Ureter (tissue), 1 donor: ENCODE data around the gene HIRA. TPM values are rescaled to one million over a fixed set of nuclear protein-coding genes. Genes with fewer than 3 reads are reported as not detected.
A peak's percentile ranks its signal among the peaks of the same experiment; 100 is the strongest.
"Not testable (repeated sequence)": the region's sequence is repeated elsewhere in the genome, so short reads cannot be mapped to it uniquely, and the experiment has no call there.

Source experiments
- DNase-seq: peaks from one replicate; pipeline ENCODE4 v3.0.0-alpha.2; 2020; ENCODE audit warnings: low spot score
- total RNA-seq: library from RNA; stranded (reverse); gene quantifications from one replicate; pipeline ENCODE4 v1.2.4, GENCODE V29; 2023
- donor health status: DM: yes; HTN: yes; CAD: no.

Gene HIRA
- total RNA-seq, 1 donor from 2014 or later, result 22.6 TPM

GRCh38 chr22:19463491-19464469, 32.2 kb upstream of the HIRA start:
- DNase-seq, result no peak

DNA sequence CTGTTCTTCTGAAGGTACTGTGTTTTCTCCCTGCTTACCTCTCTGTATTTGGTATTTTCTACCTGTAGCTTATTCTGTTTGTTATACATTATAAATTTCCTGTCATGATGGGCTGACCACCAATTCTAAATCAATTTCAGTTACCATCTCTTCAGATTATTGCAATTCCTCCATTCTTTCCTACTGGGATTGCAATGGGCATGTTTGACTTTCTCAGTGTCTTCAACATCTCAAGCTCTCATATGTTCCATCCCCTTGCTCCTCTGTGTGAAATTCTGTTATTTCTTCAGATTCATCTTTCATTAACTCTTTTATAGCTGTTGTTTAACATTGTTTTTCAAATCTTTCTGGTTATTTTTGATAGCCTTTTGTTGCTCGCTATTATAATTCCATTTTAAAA, 31.5 kb upstream of the HIRA start:
- DNase-seq, result no peak

- DNase-seq, result no peak
Observed at GRCh38 chr22:19461506-19461905, 30.0 kb upstream of the HIRA start.

DNA sequence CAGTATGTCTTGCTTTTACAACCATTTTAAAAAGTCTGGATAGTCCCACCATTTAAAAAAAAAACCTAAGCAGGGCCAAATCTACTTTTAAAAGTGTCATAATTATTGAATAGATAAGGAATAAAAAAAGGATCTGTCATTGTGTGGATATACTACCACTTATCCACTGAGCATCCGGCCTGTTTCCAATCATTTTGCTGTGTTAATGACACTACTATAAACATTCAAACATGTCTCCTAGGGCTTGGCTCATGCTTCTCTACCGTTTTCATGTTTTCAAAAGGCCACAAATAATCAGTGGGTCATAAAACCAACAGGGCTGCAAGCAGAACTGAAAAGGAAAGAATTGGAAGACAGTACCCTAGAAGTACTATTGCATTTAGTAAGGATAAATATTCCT, 28.5 kb upstream of the HIRA start:
- DNase-seq, result no peak

GRCh38 chr22:19457828-19458428, 26.4 kb upstream of the HIRA start:
- no peak for DNase-seq

GRCh38 chr22:19456541-19456940, 25.0 kb upstream of the HIRA start:
- no peak for DNase-seq

GRCh38 chr22:19455585-19456370, 24.2 kb upstream of the HIRA start:
- DNase-seq, result no peak

DNA sequence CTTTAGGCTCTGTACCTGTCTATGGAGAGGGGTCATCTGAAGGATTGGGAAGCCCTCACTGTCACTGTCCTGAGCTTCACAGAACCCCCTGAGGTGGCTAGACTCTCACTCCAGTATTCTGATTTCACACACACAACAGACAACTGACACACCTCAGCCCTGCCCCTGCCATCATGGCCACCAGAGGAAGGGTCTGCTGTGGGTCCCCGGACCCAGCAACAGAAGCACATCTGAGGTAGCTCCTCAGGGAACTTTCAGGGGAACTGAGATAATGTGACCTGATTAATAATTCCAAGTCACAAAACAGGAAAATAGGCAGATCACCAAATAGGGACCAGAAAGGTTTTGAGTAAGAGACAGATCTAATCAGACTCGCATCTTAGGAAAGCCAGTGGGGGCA, 23.5 kb upstream of the HIRA start:
- DNase-seq, result no peak

DNA sequence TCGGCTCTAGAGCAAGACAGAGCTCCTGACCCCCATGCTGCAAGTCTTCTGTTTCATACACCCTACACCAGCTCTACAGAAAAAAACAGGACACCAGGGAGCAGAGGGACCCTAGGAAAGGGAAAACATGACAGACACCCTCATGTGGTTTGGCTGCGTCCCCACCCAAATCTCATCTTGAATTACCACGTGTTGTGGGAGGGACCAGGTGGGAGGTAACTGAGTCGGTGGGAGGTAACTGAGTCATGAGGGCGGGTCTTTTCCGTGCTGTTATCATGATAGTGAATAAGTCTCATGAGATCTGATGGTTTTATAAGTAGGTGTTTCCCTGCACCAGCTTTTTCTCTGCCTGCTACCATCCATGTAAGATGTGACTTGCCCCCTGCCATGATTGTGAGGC, 22.6 kb upstream of the HIRA start:
- DNase-seq, result no peak

DNA sequence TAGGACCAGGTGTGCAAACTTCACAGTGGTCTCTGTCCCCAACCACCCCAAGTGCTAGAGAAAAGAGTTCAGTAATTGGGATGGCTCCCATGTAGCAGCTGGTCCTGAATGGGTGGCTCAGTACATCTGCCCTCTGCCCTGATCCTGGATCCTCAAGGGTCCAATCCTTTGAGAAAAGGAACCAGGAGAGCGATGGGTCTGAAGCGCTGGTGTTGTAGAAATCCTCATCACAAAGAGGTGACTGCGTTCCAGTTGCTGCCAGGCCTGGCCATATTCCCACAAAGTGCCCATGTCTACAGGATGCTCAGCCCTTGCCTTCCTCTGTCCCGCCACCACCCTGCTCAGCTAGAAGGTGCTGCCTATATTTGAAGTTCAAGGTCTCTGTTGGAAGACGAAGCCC, 22.2 kb upstream of the HIRA start:
- no peak for DNase-seq

- DNase-seq, result no peak
Observed at GRCh38 chr22:19451570-19451969, 20.0 kb upstream of the HIRA start.

GRCh38 chr22:19450363-19451175, 19.0 kb upstream of the HIRA start:
- no peak for DNase-seq

GRCh38 chr22:19449422-19449767, 17.9 kb upstream of the HIRA start:
- no peak for DNase-seq

DNA sequence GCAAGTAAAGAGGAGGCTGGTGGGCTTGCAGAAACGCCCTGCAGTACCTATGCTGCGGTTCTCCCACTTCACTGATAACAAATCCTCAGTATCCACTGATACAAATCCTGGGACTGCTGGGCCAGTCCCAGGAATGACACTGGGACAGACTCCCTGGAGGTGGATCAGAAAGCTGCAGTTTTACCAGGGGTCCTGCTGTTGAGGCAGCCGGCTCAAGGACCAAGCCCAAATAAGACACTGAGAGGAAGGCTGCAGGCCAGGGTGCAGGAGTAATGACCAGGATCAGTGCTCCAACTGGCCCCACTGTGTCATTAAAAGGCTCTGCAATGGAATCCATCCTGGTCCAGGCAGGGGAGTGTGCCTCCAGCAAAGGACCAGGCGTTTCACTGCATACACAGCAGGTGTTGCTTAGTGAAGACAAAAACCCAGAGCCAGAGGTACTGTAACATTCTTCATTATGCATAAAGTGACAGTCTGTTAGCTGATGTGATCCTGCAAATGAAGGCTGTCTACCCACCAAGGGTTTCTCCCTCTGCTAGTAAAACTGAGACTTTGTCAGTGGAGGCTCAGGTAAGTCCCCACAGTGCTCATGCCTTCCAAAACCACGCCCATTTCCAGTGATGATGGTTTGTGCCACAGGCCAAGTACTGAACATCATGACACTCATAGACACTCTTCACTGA, 17.3 kb upstream of the HIRA start:
- no peak for DNase-seq

DNA sequence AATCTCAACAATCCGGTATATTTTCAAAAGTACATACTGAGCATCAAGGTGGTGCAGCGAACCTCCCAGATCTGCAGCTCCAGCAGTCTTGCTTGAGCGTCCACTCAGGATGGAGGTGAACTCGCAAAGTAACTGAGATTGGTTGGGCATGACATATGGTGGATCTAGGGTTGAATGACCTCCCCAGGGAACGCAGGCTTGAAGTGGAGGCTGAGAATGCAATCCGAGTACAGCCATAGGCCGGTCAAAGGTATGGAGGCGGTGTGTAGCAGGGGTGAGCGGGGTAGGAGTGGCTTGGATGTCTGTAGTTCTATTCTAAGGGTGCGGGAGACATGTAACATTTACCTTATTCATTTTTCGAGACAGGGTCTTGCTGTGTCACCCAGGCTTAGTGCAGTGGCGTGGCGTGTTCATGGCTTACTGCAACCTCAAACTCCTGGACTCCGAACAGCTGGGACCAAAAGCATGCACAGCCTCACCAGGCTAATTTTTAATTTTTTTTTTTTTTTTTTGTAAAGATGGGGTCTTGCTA, 16.6 kb upstream of the HIRA start:
- DNase-seq, result no peak

- DNase-seq, result peak; percentile 94
Observed at GRCh38 chr22:19447330-19448075, 16.0 kb upstream of the HIRA start, which contains the start of gene C22orf39. Gene C22orf39 (minus strand): TSS chr22:19447711. CDS start chr22:19447688, 23 bp downstream.

- no peak for DNase-seq
Observed at GRCh38 chr22:19446603-19447329, 15.2 kb upstream of the HIRA start.

GRCh38 chr22:19445279-19445982, 13.9 kb upstream of the HIRA start:
- DNase-seq, result not testable (repeated sequence)
